Activated CD4-positive, alpha-beta T cell treated with anti-CD3 and anti-CD28 coated beads for 4 hours (primary cell): ENCODE measurements around the gene B4GAT1.
"Not testable (repeated sequence)": the region's sequence is repeated elsewhere in the genome, so short reads cannot be mapped to it uniquely, and the experiment has no call there.

Experiments used
- DNase-seq, 2 donors: peaks; one replicate each; pipeline ENCODE4 v3.0.0-alpha.2; 2020

B4GAT1 gene

GRCh38 chr11:66347425-66348276 lies at the start of gene B4GAT1:
Gene B4GAT1, minus strand, starts transcription at chr11:66347629. Its CDS starts 84 bp downstream, at chr11:66347545.
- DNase-seq: peak; percentile 75 to 77

DNA sequence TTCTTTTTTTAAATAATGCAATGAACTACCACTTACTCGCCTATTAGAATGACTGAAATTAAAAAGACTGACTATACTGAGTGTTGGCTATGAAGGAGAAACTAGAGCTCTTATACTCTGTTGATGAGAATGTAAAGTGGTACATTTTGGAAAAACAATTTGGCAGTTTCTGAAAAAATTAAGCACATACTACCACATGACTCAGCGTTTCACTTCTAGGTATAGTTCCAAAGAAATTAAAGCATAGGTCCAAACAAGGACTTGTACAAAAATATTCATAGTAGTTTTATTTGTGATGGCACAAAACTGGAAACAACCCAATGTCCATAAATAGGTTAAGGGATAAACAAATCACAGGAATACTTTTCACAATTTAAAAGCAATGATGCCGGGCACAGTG lies 46.5 kb upstream of the B4GAT1 start:
- no peak for DNase-seq

GRCh38 chr11:66391322-66391721 lies 43.9 kb upstream of the B4GAT1 start:
- DNase-seq: no peak

- DNase-seq: peak; percentile 67 to 69
These were observed 41.5 kb upstream of the B4GAT1 start for GRCh38 chr11:66388780-66389386.

GRCh38 chr11:66386171-66387069 lies 39.0 kb upstream of the B4GAT1 start:
- peak; percentile 80 to 88 for DNase-seq

DNA sequence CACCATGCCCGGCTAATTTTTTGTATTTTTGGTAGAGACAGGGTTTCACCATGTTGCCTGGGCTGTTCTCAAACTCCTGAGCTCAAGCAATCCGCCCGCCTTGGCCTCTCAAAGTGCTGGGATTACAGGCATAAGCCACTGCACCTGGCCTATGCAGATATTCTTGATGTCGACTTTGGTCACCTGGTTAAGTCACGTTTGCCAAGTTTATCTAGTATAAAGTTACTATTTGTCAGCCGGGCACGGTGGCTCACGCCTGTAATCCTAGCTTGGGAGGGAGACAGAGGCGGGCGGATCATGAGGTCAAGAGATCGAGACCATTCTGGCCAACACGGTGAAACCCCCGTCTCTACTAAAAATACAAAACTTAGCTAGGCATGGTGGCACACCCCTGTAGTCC lies 36.9 kb upstream of the B4GAT1 start:
- not testable (repeated sequence) for DNase-seq

DNA sequence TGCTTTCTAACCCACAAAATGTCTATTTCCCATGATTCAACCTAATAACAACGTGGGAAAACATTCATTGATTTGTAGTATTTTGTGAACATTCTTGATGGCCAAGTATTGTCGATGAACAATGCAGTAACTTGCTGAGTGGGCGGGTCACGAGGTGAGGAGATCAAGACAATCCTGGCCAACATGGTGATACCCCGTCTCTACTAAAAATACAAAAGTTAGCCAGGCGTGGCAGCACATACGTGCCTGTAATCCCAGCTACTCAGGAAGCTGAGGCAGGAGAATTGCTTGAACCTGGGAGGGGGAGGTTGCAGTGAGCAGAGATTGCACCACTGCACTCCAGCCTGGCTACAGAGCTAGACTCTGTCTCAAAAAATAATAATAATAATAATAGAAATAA lies 32.8 kb upstream of the B4GAT1 start:
- DNase-seq: not testable (repeated sequence)

DNA sequence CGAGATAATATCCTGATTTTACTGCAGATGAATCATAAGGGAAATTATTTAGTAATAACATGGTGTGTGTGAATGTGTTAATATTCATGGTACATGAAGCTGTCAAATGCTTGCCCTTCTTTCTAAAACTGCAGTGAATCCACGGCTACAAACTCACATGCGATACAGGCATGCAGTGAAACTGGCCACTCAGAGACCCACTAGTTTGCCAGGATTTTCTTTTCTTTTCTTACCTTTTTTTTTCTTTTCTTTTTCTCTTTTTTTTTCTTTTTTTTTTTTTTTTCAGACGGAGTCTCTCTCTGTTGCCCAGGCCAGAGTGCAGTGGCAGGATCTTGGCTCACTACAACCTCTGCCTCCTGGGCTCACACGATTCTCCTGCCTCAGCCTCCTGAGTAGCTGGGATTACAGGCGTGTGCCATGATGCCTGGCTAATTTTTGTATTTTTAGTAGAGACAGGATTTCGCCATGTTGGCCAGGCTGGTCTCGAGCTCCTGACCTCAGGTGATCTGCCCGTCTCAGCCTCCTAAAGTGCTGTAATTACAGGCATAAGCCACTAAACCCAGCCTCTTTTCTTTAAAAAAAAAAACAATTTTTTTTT lies 26.4 kb upstream of the B4GAT1 start:
- not testable (repeated sequence) for DNase-seq

DNA sequence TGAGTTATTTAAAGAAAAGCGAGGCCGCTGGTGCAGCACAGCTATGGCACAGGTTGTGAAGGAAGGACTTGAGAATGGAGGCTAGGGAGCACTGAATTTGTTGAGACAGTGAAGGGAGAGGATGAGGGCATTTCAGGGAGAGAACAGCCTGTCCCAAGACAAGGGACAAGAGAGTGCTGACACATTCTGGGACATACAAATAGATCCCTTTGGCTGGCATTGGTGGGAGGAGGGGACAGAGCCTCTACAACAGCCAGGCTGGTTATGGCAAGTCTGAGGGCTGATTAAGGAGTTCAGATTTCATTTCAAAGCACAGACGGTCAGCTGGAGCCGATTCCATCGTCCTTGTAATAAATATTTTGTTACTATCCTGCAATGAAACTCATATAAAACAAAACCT lies 25.8 kb upstream of the B4GAT1 start:
- no peak for DNase-seq

- DNase-seq: peak; percentile 67 to 75
These were observed 24.4 kb upstream of the B4GAT1 start, which contains the start of gene SLC29A2 for GRCh38 chr11:66371627-66372415. Gene SLC29A2, minus strand, starts transcription at chr11:66371760. Its CDS starts 169 bp downstream, at chr11:66371591.

GRCh38 chr11:66369073-66369894 lies 21.9 kb upstream of the B4GAT1 start:
- DNase-seq: no peak

DNA sequence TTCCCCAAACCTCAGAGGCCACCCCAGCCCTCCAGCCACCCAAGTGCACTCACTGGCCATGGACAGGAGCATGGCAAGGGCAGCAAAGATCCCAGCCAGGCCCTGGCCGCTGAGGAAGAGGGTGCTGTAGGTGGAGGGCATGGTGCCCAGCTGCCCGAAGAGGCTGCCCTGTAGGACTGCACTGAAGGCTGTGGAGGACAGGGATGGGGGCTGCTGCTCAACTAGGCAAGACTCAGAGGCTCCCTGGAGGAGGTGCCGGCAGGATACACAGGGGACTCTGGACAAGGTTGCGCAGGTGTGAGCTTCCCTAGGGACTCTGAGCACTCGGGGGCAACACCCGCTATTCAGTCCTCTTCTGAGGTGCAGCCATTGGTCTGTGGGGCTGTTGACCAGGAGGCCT lies 21.1 kb upstream of the B4GAT1 start:
- no peak for DNase-seq

DNA sequence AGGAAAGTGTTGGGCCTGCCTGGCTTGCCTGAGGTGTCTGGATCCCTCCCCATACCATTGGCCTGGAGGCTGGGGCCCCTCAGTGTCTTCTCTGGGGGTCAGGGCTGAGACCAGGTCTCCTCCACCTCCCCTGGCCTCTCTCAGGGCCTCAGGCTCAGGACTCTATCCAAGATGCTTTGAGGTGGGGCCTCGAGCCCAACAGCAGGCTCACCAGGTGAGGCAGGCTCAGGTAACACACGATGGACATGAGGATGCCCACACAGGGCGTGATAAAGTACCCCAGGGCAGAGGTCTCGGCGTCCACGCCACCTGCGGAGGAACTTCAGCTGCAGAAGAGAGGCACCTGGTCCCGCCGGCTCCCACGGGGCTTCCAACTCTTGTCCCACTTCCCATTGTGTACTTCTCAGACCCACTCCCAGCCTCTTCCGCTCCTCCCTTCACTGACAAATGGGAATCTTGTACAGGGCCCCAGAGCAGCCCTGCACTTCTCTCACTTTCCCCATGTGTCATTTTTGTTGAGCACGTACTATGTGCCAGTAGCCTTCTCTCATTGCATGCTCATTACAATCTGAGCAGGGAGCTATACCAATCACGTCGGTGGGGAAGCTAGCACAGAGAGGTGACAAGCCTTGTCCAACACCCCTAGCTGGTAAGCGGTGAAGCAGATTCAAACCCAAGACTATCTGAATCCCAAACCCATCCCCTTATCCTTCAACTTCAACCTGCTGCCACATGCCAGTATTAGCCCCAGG lies 20.3 kb upstream of the B4GAT1 start:
- no peak for DNase-seq

- DNase-seq: no peak
These were observed 19.5 kb upstream of the B4GAT1 start for GRCh38 chr11:66366844-66367477.

DNA sequence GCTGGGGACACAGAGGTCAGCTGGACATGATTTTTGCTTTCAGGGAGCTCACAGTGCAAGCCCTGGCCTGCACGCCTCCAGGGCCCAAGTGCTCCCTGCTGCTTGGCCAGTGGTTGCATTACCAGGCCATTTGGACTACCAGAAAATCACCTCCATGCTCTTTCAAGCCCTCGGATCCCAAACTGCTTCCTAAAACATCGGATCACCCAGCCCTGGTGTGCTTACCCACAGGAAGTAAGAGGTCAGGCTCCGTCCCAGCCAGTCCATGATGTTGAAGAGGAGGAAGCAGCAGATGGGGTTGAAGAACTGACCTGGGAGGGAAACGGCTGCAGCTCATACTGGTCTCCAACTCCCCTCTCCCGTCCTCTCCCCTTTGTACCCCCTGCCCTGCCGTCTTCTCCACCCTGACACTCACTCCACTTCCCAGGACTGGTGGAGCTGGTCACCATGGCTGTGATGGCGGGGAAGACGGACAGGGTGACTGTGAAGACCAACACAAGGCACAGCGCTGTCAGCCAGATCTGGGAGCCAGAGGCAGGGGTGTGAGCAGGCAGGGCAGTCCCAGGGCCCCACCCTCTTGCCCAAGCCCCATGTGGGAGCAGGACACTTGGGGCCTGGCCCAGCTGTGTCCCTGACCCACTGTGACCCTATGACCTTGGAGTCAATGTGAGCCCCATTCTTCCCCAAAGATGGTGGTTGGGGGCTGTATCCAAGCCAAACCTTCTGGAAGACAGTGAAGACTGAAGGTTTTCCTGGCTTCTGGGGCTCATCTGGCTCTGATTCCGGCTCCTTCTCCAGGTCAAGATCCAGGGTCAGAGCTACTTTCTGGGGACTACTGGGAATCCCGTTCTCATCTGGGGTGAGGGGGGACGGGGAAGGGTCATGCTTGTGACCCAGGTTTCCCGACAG lies 18.5 kb upstream of the B4GAT1 start:
- DNase-seq: no peak

DNA sequence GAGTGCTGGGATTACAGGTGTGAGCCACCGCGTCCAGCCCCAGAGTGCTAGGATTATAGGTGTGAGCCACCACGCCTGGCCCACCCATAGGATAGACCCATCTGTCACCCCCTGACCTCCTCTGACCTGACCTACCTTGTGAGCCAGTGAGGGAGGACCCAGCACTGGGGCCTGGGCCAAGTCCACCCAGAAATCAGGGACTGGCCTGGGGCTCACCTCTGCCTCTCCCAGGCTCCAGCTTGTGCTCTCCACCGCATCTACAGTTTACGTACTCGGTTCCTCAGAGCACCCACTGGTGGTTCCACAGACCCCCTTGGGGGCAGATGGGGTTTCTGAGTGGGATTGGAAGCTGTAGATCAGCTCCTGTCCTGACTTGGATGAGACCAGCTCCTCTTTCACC lies 17.7 kb upstream of the B4GAT1 start:
- no peak for DNase-seq

GRCh38 chr11:66363805-66364535 lies 16.5 kb upstream of the B4GAT1 start:
- peak; percentile 44 to 70 for DNase-seq

DNA sequence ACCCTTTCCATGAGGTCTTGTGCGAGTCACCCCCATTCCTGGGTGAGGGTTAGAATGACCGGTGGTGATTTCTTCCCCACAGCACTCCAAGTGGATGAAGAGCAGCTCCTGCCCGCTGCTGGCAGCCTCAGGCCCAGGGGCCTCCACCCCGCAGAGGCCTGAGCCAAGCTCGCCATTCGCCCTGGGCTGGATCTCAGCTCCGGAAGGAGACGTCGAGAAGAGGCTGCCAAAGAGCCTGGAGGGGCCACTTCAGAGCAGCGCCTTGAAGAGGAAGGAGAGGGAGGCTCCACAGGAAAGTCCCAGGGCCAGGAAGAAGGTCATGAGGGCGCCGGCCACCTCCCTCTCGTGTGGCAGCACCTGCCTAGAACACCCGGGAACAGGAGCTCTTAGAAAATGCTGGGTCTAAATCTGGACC lies 15.8 kb upstream of the B4GAT1 start:
- DNase-seq: no peak
